ENCODE results near the gene EGFL7.

DNA sequence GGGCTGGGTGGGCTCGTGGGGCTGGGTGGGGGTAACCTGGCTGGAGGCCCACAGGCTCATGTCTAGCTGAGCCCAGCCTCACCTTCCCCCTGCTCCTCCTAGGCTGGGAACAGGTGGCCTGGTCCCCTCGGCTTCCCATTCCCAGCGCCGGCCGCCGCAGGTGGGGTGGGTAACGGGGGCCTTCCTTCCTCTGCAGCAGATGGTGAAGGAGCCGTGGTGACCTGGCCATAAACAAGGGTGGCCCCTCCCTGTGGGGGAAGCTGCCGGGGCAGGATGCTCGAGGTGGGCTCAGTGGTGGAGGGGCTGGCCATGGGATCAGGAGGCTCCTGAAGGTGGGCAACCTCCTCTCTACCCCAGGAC, 41.0 kb upstream of the EGFL7 start:
- TF ChIP-seq, protein P1, sequence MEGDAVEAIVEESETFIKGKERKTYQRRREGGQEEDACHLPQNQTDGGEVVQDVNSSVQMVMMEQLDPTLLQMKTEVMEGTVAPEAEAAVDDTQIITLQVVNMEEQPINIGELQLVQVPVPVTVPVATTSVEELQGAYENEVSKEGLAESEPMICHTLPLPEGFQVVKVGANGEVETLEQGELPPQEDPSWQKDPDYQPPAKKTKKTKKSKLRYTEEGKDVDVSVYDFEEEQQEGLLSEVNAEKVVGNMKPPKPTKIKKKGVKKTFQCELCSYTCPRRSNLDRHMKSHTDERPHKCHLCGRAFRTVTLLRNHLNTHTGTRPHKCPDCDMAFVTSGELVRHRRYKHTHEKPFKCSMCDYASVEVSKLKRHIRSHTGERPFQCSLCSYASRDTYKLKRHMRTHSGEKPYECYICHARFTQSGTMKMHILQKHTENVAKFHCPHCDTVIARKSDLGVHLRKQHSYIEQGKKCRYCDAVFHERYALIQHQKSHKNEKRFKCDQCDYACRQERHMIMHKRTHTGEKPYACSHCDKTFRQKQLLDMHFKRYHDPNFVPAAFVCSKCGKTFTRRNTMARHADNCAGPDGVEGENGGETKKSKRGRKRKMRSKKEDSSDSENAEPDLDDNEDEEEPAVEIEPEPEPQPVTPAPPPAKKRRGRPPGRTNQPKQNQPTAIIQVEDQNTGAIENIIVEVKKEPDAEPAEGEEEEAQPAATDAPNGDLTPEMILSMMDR (IDR thresholded peaks at IDR 0.05), result no peak
- no peak for TF ChIP-seq POLR2A (IDR thresholded peaks at IDR 0.05)
